OCI-LY1 (cell line): ENCODE measurements around the gene SPAG6.

ENCODE experiments used
- CTCF ChIP-seq: fragments of 200-600 bp; sonication (generic), shearing (Covaris generic); IDR thresholded peaks from 2 replicates; pipeline ENCODE4 v1.5.1; 2017; ENCODE audit warnings: mild to moderate bottlenecking, antibody characterized with exemption, low read length, moderate library complexity, mixed read lengths
- EZH2 ChIP-seq: fragments of 200-600 bp; sonication (generic), shearing (Covaris generic); IDR thresholded peaks from 2 replicates; pipeline ENCODE4 v1.8.0; 2017; ENCODE audit warnings: borderline replicate concordance, mixed run types, mild to moderate bottlenecking, antibody characterized with exemption, low read length, moderate library complexity, mixed read lengths

DNA sequence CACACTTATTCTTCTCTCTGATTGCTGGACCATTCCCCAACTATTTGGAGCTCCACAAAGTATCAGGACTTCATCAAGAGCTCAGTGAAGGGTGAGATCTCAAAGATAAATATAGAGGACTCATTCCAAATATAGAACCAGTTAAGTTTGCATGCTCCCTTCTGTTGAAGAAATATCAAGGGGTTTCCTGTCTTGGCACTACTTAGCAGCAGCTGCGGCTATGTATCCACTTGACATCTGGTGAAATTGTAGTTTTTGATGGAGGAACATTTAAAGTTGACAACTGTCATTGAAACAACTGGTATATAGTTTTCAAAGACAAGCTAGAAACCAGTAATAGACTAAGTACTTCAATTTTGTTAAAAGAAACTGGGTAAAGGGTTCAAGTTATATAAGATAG lies 1.0 kb upstream of the SPAG6 start:
- TF ChIP-seq CTCF = no peak
- TF ChIP-seq EZH2 = no peak
